Activated T-helper 1 cell treated with Interleukin-2 at 50 U/mL for 16 hours (primary cell): Measurements from ENCODE around the gene KLHL29.
"Not testable (repeated sequence)": the region's sequence is repeated elsewhere in the genome, so short reads cannot be mapped to it uniquely, and the experiment has no call there.

Experiments
- DNase-seq: peaks from one replicate; pipeline ENCODE4 v3.0.0-alpha.2; 2020; ENCODE audit warnings: low read depth

KLHL29 gene

GRCh38 chr2:23367760-23368159 is 17.2 kb upstream of the KLHL29 start:
- DNase-seq: no peak

DNA sequence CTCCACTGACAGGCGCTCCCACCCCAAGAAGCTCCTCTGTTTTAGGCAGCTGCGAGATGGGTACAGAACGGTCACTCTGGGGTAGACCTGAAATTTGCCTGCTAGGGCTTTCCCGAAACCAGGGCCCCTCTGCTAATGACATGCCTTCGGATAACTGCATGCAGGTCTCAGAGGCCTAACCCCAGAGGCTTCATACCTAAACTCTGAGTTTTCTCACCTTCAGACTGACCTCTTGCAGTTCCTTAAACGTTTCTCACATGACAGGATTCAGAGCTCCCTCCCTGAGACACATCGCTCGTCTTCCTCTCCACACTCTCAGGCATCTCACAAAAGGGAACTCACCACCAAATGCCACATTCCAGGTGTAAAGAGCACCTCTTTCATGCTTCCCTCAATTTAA is 11.3 kb upstream of the KLHL29 start:
- DNase-seq: no peak

- DNase-seq: no peak
Measured at GRCh38 chr2:23375448-23375847, 9.5 kb upstream of the KLHL29 start.

DNA sequence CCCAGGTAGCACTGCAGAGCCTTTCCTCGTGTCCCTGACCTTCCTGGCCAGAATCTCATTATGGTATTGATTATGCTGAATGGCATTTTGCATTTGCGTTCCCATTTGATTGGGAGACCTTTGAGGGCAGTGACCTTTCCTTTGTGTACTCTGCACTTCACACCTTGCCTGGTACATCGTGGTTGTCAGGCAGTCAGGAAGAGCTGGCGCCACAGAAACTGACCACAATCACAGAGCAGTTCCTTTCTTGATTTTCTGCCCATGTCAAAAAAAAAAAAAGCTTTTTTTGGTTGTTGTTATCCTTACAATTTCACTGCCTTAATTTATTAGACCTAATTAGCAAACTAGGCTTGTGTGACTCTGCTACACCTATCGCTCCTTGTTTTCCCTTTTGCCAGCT is 8.9 kb upstream of the KLHL29 start:
- no peak for DNase-seq

DNA sequence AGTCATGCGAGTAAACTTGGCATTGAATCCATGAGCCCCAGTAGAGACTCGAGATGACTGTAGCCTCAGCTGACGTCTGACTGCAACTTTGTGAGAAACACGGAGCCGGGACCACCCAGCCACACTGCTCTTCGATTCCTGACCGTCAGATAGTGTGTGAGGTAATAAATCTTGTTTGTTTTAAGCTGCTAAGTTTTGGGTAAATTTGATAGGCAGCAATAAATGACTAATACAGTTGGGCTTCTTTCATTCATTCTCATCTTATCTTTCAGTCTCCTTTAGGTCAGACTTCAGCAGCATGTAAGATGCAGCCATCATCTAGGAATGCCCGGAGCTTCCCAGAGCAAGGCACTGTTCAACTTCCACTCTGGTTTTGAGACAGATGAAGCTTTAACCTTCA is 8.0 kb upstream of the KLHL29 start:
- DNase-seq: no peak

- no peak for DNase-seq
Measured at GRCh38 chr2:23377771-23378170, 7.2 kb upstream of the KLHL29 start.

DNA sequence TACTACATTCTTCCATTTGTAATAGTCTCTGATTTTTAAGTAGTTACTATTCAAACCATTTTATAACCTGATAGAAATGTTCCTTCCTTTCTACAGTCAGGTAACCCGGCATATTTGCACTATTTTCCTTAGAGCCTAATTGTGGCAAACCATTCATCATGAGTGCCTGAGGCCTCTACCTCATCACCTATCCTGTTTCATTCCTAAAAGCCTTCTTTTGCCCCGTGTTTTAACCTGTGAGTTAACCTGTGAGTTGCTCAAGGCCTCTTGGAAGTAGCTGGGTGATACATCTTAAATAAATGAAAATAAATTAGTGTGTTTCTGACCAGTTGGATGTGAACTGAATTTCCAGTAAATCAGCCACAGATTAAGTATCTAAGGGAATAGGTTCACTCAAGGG is 6.5 kb upstream of the KLHL29 start:
- no peak for DNase-seq

GRCh38 chr2:23379220-23379695 is 5.7 kb upstream of the KLHL29 start:
- no peak for DNase-seq

DNA sequence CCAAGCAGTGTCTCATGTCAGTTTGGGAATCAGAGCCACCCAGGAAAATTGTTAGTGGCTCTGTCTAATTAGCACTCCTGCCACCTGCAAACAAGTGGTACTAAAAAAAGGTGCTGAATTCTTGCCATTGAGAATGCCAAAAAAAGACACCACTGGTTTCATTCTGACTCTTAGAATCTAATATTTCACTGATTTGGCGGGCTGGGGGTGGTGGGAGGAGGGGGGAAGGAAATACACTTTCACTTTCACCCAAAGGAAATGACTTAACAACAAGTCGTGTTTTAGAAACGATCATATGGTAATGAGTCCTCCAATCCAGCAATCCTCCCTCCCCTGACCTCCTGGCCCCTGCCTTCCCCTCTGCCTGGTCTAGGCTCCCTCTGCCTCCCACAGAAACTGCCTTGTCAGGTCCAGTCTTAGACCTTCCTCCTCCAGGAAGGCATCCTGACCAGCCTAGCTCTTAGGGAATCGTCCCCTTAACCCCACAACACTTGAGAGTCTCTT is 4.4 kb upstream of the KLHL29 start:
- DNase-seq: no peak

GRCh38 chr2:23381084-23381483 is 3.9 kb upstream of the KLHL29 start:
- no peak for DNase-seq

- DNase-seq: no peak
Measured at GRCh38 chr2:23381485-23381884, 3.5 kb upstream of the KLHL29 start.

DNA sequence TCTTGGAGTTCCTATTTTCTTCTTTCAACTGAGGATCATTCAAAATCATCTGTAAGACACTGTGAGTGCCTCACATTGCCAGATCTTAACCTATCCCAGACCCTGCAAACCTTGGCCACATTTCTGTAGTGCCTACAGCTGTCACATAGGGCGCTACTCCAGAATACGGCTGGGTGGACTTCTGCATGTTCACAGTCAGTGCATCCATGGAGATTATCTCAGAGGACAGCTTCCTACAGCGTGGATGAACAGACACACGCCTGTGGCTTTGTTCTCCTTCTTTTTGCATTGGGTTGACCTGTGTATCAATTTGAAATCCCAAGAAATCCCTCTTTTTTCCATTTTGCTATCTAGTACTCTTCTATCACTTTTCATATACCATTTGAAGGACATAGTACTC is 1.9 kb upstream of the KLHL29 start:
- DNase-seq: no peak

GRCh38 chr2:23385351-23385747 is 370 bp downstream of the KLHL29 start:
- no peak for DNase-seq

GRCh38 chr2:23385748-23386338 is 864 bp downstream of the KLHL29 start:
- DNase-seq: no peak

- DNase-seq: no peak
Measured at GRCh38 chr2:23386339-23387220, 1.6 kb downstream of the KLHL29 start.

DNA sequence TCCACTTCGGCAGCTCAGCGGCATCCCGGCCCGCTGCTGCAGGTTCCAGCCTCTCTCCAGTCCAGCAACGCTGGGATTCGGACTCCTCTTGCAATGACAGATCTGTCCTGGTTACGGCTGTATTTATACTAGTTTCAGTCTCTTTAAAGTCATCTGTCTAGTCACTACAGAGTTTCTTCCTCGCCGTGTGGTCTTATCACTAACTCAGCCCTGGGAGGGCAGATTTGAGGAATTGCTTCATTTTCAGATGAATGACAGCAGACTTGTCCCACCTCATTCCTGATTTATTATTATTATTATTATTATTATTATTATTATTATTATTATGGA is 2.2 kb downstream of the KLHL29 start:
- DNase-seq: no peak

- DNase-seq: no peak
Measured at GRCh38 chr2:23387845-23388244, 2.9 kb downstream of the KLHL29 start.

GRCh38 chr2:23388294-23388693 is 3.3 kb downstream of the KLHL29 start:
- no peak for DNase-seq

DNA sequence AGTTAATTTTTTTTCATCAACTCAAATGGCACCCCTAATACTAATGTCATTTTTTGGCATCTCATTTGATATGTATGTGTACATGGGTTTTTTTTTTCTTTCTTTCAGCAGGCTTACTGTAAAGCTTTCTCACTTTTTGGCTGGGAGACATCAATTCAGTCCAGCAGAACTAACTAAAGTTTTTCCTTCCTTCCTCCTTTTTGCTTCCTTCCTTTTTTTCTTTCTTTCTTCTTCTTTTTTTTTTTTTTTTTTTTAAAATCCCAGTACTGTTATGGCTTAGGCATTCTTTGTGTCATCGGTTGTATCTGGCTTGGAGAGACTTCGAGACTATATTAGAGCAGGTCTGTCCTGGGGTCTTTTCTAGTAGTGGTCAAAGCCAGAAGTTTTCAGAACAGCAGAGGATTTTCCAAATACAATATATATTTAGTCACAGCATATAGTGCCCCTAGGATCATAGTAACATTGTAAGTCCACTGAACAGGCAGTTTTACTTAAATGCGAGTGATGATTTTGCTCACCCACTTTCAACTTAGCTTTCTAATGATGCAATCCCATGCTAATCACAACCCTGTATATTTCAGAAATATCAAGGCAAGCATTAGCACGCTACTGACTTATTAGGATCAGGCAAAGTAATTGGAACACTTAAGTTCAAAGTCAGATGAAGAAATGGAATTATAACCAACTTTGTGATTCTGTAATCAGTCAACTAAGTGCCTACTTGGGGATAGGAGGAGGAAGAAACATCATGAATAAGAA is 4.0 kb downstream of the KLHL29 start:
- DNase-seq: no peak

DNA sequence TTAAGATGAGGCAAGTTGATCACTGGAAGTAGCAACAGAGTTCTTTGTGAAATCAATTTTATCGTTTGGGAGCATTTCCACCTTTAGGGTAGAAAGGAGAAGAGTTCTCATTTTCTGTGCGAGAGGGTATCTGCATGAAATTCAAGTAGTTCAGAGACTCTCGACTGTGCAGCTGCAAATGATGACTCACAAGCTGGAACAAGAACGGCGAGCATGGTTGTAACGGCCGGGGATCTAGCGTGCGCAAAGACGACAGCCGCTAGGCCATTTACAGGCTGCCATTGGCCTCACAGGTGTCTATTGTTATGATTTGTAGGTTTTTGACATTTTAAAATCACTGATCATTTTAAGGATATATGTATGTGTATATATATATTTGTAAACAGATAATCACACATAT is 5.2 kb downstream of the KLHL29 start:
- no peak for DNase-seq

- DNase-seq: not testable (repeated sequence)
Measured at GRCh38 chr2:23391237-23391736, 6.3 kb downstream of the KLHL29 start.

GRCh38 chr2:23393722-23394121 is 8.7 kb downstream of the KLHL29 start:
- DNase-seq: no peak

- no peak for DNase-seq
Measured at GRCh38 chr2:23394700-23395099, 9.7 kb downstream of the KLHL29 start.
